OCI-LY1 (cell line): ENCODE data around the gene ACTL7B.

Experiments used
- EZH2 ChIP-seq: fragments of 200-600 bp; sonication (generic), shearing (Covaris generic); IDR thresholded peaks from 2 replicates; pipeline ENCODE4 v1.8.0; 2017; ENCODE audit warnings: borderline replicate concordance, mixed run types, mild to moderate bottlenecking, antibody characterized with exemption, low read length, moderate library complexity, mixed read lengths
- TF ChIP-seq, protein P1 (sequence below): fragments of 200-600 bp; sonication (generic), shearing (Covaris generic); IDR thresholded peaks from 2 replicates; pipeline ENCODE4 v1.5.1; 2017; ENCODE audit warnings: mild to moderate bottlenecking, antibody characterized with exemption, low read length, moderate library complexity, mixed read lengths

DNA sequence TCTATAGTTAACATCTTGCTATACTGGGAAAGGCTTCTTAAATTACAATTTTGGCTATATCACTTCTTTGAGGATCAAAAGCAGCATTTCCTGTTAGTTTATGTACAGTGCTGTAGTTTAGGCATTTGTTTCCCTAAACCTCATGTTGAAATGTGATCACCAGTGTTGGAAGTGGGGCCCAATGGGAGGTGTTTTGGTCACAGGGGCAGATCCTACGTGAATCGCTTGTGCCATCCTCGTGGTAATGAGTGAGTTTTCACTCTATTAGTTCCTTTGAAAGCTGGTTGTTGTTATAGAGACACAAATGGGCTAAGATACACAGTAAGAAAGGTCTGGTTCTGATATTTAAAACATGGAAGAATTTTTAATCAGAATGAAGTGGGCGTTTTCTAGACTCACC is 12.0 kb upstream of the ACTL7B start:
- TF ChIP-seq, protein P1, sequence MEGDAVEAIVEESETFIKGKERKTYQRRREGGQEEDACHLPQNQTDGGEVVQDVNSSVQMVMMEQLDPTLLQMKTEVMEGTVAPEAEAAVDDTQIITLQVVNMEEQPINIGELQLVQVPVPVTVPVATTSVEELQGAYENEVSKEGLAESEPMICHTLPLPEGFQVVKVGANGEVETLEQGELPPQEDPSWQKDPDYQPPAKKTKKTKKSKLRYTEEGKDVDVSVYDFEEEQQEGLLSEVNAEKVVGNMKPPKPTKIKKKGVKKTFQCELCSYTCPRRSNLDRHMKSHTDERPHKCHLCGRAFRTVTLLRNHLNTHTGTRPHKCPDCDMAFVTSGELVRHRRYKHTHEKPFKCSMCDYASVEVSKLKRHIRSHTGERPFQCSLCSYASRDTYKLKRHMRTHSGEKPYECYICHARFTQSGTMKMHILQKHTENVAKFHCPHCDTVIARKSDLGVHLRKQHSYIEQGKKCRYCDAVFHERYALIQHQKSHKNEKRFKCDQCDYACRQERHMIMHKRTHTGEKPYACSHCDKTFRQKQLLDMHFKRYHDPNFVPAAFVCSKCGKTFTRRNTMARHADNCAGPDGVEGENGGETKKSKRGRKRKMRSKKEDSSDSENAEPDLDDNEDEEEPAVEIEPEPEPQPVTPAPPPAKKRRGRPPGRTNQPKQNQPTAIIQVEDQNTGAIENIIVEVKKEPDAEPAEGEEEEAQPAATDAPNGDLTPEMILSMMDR = no peak
- no peak for TF ChIP-seq EZH2
